Measurements from ENCODE around the gene RIMBP3C. TPM values are rescaled to one million over a fixed set of nuclear protein-coding genes. Genes with fewer than 3 reads are reported as not detected.
"Not testable (repeated sequence)": the region's sequence is repeated elsewhere in the genome, so short reads cannot be mapped to it uniquely, and the experiment has no call there.

RIMBP3C gene
- total RNA-seq, result under 1 TPM in 1 of 2 donors, not detected in 1; 0.14 TPM
- long read RNA-seq, donor 1, result 0 reads
- long read RNA-seq, donor 2, result 0 reads

- intact Hi-C loops (cut with DNase I); DNase-seq (ENCODE audit: low spot score): not testable (repeated sequence)
Observed at GRCh38 chr22:21551361-21551760, at the start of gene RIMBP3C. Gene RIMBP3C, minus strand, starts transcription at chr22:21551461. Its CDS starts 485 bp downstream, at chr22:21550976.

GRCh38 chr22:21599053-21599893 is 48.0 kb upstream of the RIMBP3C start:
- intact Hi-C loops (cut with DNase I), result no loop called here
- DNase-seq (ENCODE audit: low spot score), result no peak

GRCh38 chr22:21598302-21598701 is 47.0 kb upstream of the RIMBP3C start:
- intact Hi-C loops (cut with DNase I), result no loop called here
- DNase-seq (ENCODE audit: low spot score), result no peak

- DNase-seq (ENCODE audit: low spot score); intact Hi-C loops (cut with DNase I): not testable (repeated sequence)
Observed at GRCh38 chr22:21596356-21597135, 45.3 kb upstream of the RIMBP3C start.

- intact Hi-C loops (cut with DNase I), result no loop called here
- DNase-seq (ENCODE audit: low spot score), result no peak
Observed at GRCh38 chr22:21594865-21595452, 43.7 kb upstream of the RIMBP3C start.

GRCh38 chr22:21593406-21594232 is 42.4 kb upstream of the RIMBP3C start:
- intact Hi-C loops (cut with DNase I), result no loop called here
- no peak for DNase-seq (ENCODE audit: low spot score)

- intact Hi-C loops (cut with DNase I), result no loop called here
- DNase-seq (ENCODE audit: low spot score), result no peak
Observed at GRCh38 chr22:21592422-21592821, 41.2 kb upstream of the RIMBP3C start.

- intact Hi-C loops (cut with DNase I), result no loop called here
- DNase-seq (ENCODE audit: low spot score), result no peak
Observed at GRCh38 chr22:21591695-21592094, 40.4 kb upstream of the RIMBP3C start.

GRCh38 chr22:21590809-21591641 is 39.8 kb upstream of the RIMBP3C start:
- DNase-seq (ENCODE audit: low spot score), result no peak
- intact Hi-C loops (cut with DNase I), result no loop called here

GRCh38 chr22:21589396-21589795 is 38.1 kb upstream of the RIMBP3C start:
- DNase-seq (ENCODE audit: low spot score), result no peak
- intact Hi-C loops (cut with DNase I), result no loop called here

- DNase-seq (ENCODE audit: low spot score), result no peak
- intact Hi-C loops (cut with DNase I), result no loop called here
Observed at GRCh38 chr22:21587803-21588611, 36.7 kb upstream of the RIMBP3C start.

GRCh38 chr22:21585389-21585788 is 34.1 kb upstream of the RIMBP3C start:
- no peak for DNase-seq (ENCODE audit: low spot score)
- intact Hi-C loops (cut with DNase I), result no loop called here

- intact Hi-C loops (cut with DNase I), result no loop called here
- no peak for DNase-seq (ENCODE audit: low spot score)
Observed at GRCh38 chr22:21582801-21583740, 31.8 kb upstream of the RIMBP3C start.

GRCh38 chr22:21581009-21581713 is 29.9 kb upstream of the RIMBP3C start:
- DNase-seq (ENCODE audit: low spot score); intact Hi-C loops (cut with DNase I): not testable (repeated sequence)

GRCh38 chr22:21580623-21581007 is 29.4 kb upstream of the RIMBP3C start:
- DNase-seq (ENCODE audit: low spot score); intact Hi-C loops (cut with DNase I): not testable (repeated sequence)

- intact Hi-C loops (cut with DNase I), result no loop called here
Observed at GRCh38 chr22:21579474-21579851, 28.2 kb upstream of the RIMBP3C start.

More at GRCh38 chr22:21579474-21579851, 28.2 kb upstream of the RIMBP3C start:
- DNase-seq (ENCODE audit: low spot score), result no peak

Measured in posterior vena cava (tissue), 2 donors.